ENCODE measurements around the gene KIF25. TPM values are rescaled to one million over a fixed set of nuclear protein-coding genes. Genes with fewer than 3 reads are reported as not detected.

Gene KIF25, protein sequence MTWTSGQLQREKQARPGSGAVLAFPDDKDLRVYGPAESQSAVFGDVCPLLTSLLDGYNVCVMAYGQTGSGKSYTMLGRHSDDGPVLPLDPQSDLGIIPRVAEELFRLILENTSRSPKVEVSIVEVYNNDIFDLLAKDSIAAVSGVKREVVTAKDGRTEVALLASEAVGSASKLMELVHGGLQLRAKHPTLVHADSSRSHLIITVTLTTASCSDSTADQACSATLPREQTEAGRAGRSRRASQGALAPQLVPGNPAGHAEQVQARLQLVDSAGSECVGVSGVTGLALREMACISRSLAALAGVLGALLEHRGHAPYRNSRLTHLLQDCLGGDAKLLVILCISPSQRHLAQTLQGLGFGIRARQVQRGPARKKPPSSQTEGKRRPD
- total RNA-seq: under 1 TPM in 1 of 4 donors, not detected in 3; 0.26 TPM

DNA sequence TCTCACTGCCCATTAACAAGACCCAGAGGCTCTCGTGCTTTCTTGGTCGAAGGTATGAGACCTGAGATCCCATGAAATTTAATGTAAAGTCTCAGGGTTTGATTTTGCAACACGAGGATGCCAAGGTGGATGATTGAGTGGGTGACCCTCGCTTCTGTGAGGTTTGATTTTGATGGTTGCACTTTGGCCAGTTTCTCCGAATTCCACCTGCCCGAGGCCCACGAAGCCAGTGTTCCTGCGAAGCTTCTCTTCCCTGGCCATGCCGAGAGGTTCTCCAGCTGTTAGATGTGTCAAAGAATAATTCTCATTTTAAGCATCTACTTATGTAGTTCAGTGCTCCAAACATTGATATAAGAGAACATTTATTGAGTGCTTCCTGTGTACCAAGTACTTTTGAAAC, at the start of gene KIF25:
Gene KIF25 (plus strand): TSS at position 30 of the 400 bp plus-strand sequence. CDS start 31,915 bp downstream, outside the sequence.
- Histone ChIP-seq H3K27ac (no peak within 1 kb of the TSS), H3K27me3 (peaks cover 0 to 31% (median 0%) of the 10 kb centered on the region in 4 donors), H3K4me1 (no peaks in the 10 kb centered on the region), H3K4me3 (no peak within 1 kb of the TSS), H3K9me3 (no peaks in the 10 kb centered on the region), H3K36me3 (no peaks in the 10 kb centered on the region)
- DNase-seq: no peak
- intact Hi-C loops (cut with DNase I): no loop called here
- no peak for TF ChIP-seq POLR2A (IDR thresholded peaks at IDR 0.05)
- TF ChIP-seq, protein P1, sequence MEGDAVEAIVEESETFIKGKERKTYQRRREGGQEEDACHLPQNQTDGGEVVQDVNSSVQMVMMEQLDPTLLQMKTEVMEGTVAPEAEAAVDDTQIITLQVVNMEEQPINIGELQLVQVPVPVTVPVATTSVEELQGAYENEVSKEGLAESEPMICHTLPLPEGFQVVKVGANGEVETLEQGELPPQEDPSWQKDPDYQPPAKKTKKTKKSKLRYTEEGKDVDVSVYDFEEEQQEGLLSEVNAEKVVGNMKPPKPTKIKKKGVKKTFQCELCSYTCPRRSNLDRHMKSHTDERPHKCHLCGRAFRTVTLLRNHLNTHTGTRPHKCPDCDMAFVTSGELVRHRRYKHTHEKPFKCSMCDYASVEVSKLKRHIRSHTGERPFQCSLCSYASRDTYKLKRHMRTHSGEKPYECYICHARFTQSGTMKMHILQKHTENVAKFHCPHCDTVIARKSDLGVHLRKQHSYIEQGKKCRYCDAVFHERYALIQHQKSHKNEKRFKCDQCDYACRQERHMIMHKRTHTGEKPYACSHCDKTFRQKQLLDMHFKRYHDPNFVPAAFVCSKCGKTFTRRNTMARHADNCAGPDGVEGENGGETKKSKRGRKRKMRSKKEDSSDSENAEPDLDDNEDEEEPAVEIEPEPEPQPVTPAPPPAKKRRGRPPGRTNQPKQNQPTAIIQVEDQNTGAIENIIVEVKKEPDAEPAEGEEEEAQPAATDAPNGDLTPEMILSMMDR (IDR thresholded peaks at IDR 0.05): no peak
- WGBS, 2 donors: 77 to 81% methylated on average over 9 of the region's 9 CpGs

DNA sequence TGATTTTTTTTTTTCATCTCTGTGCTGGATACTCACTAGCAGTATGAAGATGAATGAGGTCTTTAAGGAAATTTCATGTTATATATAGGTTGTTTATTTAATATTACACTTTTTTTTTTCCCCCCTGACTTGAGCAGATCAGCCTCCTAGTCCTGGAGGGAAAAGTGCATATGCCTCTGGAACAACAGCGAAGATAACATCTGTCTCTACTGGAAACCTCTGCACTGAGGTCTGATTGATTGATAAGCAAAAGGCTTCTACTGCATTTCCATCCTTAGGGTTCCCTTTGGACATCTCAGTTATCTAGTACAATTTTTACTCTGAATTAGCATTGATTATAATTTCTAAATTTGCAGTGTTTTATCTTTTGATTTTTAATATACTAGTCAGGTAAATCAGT, 49.8 kb upstream of the KIF25 start:
- WGBS, 2 donors: 67 to 95% methylated on average over 1 of the region's 1 CpG
- Histone ChIP-seq H3K4me3 (no peak overlapping the region), H3K9me3 (no peaks in the 10 kb centered on the region), H3K36me3 (peaks cover 12 to 100% (median 18%) of the 10 kb centered on the region in 3 donors), H3K27ac (no peak overlapping the region), H3K27me3 (no peaks in the 10 kb centered on the region), H3K4me1 (no peaks in the 10 kb centered on the region)
- no peak for TF ChIP-seq POLR2A (IDR thresholded peaks at IDR 0.05)
- TF ChIP-seq, protein P1 (IDR thresholded peaks at IDR 0.05): no peak
- intact Hi-C loops (cut with DNase I): no loop called here
- DNase-seq: no peak

DNA sequence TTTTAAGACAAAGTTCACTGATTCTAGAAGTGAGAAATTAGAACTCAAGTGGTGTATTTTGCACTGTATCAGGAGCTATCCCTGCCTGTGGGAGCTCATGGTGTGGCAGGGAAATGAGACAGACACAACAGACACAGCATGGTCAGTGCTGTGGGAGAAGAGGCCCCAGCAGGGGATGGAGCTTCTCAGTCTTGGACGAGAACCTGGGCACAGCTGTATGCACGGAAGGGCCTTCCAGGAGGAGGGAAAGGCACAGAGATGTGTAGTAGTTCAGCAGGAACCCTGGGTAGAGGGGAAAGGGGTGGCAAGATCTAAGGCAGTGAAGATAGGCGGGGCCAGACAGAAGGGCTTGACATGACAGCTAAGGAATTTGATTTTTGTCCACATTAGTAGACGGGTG, 48.8 kb upstream of the KIF25 start:
- intact Hi-C loops (cut with DNase I): no loop called here
- WGBS, 2 donors: 81 to 83% methylated on average over 4 of the region's 4 CpGs
- no peak for DNase-seq
- H3K27me3 ChIP-seq: no peaks in the 10 kb centered on the region
- peaks cover 10 to 100% (median 18%) of the 10 kb centered on the region in 3 donors for H3K36me3 ChIP-seq
- H3K4me3 ChIP-seq: no peak overlapping the region
- no peak overlapping the region for H3K27ac ChIP-seq
- TF ChIP-seq POLR2A (IDR thresholded peaks at IDR 0.05): no peak
- TF ChIP-seq, protein P1 (IDR thresholded peaks at IDR 0.05): no peak
- H3K9me3 ChIP-seq: no peaks in the 10 kb centered on the region
- no peaks in the 10 kb centered on the region for H3K4me1 ChIP-seq

DNA sequence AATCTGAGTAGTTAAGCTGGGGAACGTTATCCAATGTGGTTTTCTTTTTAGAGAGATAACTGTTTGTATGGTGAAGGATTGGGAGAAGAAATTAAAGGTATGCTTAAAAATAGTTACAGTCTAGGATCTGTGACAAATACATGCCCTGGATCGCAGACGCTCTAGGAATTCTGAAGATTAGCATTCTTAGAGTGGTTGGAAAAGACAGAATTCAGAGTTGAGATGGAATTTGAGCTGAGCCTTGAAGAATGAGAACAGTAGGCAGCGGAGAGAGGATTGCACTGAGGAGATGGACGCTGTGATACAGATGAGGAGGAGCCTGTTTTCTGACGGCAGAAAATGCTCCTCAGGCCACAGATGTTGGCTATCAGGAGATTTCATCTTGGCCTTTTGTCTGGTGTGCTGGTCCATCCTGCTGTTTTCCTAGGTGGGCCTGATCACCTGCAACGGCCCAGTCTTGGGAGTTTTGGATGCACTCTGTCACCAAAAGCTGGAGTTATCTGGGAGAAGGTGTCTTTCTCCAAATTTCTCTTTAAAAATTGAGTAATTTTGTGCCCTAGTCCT, 48.3 kb upstream of the KIF25 start:
- no peak for DNase-seq
- TF ChIP-seq POLR2A (IDR thresholded peaks at IDR 0.05): no peak
- TF ChIP-seq, protein P1 (IDR thresholded peaks at IDR 0.05): no peak
- H3K9me3 ChIP-seq: no peaks in the 10 kb centered on the region
- H3K27ac ChIP-seq: no peak overlapping the region
- no peaks in the 10 kb centered on the region for H3K27me3 ChIP-seq
- H3K36me3 ChIP-seq: peaks cover 9 to 100% (median 18%) of the 10 kb centered on the region in 3 donors
- H3K4me3 ChIP-seq: no peak overlapping the region
- no peaks in the 10 kb centered on the region for H3K4me1 ChIP-seq
- intact Hi-C loops (cut with DNase I): no loop called here
- 85 to 86% methylated on average over 7 of the region's 7 CpGs for WGBS, 2 donors

GRCh38 chr6:167951781-167952511, 45.5 kb upstream of the KIF25 start:
- 88% methylated on average over 19 to 22 of the region's 29 CpGs for whole genome bisulfite sequencing, 2 donors
- intact Hi-C loops (cut with DNase I): no loop called here
- DNase-seq: no peak
- Histone ChIP-seq H3K4me3 (no peak overlapping the region), H3K27me3 (no peaks in the 10 kb centered on the region), H3K9me3 (no peaks in the 10 kb centered on the region), H3K27ac (no peak overlapping the region), H3K4me1 (no peaks in the 10 kb centered on the region), H3K36me3 (peaks cover 10 to 91% (median 18%) of the 10 kb centered on the region in 3 donors)
- no peak for TF ChIP-seq POLR2A (IDR thresholded peaks at IDR 0.05)
- TF ChIP-seq, protein P1 (IDR thresholded peaks at IDR 0.05): no peak
